ENCODE measurements around the gene MTO1. TPM values are rescaled to one million over a fixed set of nuclear protein-coding genes. Genes with fewer than 3 reads are reported as not detected.
A peak's percentile ranks its signal among the peaks of the same experiment; 100 is the strongest.
"Not testable (repeated sequence)": the region's sequence is repeated elsewhere in the genome, so short reads cannot be mapped to it uniquely, and the experiment has no call there.

Gene MTO1
- total RNA-seq, 2 donors from 2014 or later: 13.7 to 17.8 TPM

GRCh38 chr6:73516514-73517489 is 55.3 kb downstream of the MTO1 start:
- H3K4me3 ChIP-seq: no peak overlapping the region
- intact Hi-C loops (cut with DNase I): loop anchor here (5.0 kb wide), 1 partner anchor 90 kb away; no protein-coding TSS in a partner anchor

GRCh38 chr6:73518100-73518981 is 56.8 kb downstream of the MTO1 start:
- not testable (repeated sequence) for ATAC-seq, H3K27me3 ChIP-seq, H3K4me3 ChIP-seq, H3K9me3 ChIP-seq
- Histone ChIP-seq H3K4me1 (peaks cover 59% of the 10 kb centered on the region), H3K36me3 (replicated peaks in 1 of 2; ENCODE audit: insufficient read depth in 1 of 2, low read depth in 2 of 2) (peaks cover 0 to 20% of the 10 kb centered on the region in 2 donors), H3K27ac (peak overlapping the region; percentile 25 to 100 (median 68))
- DNase-seq: peak in 1 of 4 donors; percentile 8
- 7 to 10% methylated on average over 11 to 19 of the region's 19 CpGs for WGBS, 2 donors
- peak in 1 of 3 donors; percentile 2 for TF ChIP-seq POLR2A (IDR thresholded peaks at IDR 0.05)
- intact Hi-C loops (cut with DNase I): loop anchor here (5.0 kb wide), 1 partner anchor 89 kb away; no protein-coding TSS in a partner anchor

More at GRCh38 chr6:73516514-73517489, 55.3 kb downstream of the MTO1 start:
- ATAC-seq: no peak
- DNase-seq: no peak
- Histone ChIP-seq H3K9me3 (no peaks in the 10 kb centered on the region), H3K36me3 (replicated peaks in 1 of 2; ENCODE audit: insufficient read depth in 1 of 2, low read depth in 2 of 2) (peaks cover 0 to 20% of the 10 kb centered on the region in 2 donors), H3K4me1 (peaks cover 44% of the 10 kb centered on the region), H3K27ac (peak overlapping the region in 3 of 4 donors; percentile 37 to 69 (median 49)), H3K27me3 (no peaks in the 10 kb centered on the region)
- TF ChIP-seq POLR2A (IDR thresholded peaks at IDR 0.05) (peak in 1 of 3 donors; percentile 29), CTCF (IDR thresholded peaks at IDR 0.05) (no peak)
- 39 to 47% methylated on average over 4 of the region's 4 CpGs for WGBS, 2 donors

- H3K4me3 ChIP-seq: peak overlapping the region in 1 of 2 donors; percentile 97
- WGBS, 2 donors: 8% methylated on average over 7 to 8 of the region's 8 CpGs
- H3K4me1 ChIP-seq: peaks cover 62% of the 10 kb centered on the region
- H3K27ac ChIP-seq: peak overlapping the region; percentile 97 to 100 (median 100)
- peaks cover 0 to 20% of the 10 kb centered on the region in 2 donors for H3K36me3 ChIP-seq (replicated peaks in 1 of 2; ENCODE audit: insufficient read depth in 1 of 2, low read depth in 2 of 2)
- not testable (repeated sequence) for H3K27me3 ChIP-seq, DNase-seq, ATAC-seq, H3K9me3 ChIP-seq
- intact Hi-C loops (cut with DNase I): loop anchor here (5.0 kb wide), 1 partner anchor 88 kb away; no protein-coding TSS in a partner anchor
Measured at GRCh38 chr6:73518982-73519881, 57.7 kb downstream of the MTO1 start.

- no peak for TF ChIP-seq CTCF (IDR thresholded peaks at IDR 0.05)
- TF ChIP-seq POLR2A (IDR thresholded peaks at IDR 0.05): no peak
- Histone ChIP-seq H3K9me3 (no peaks in the 10 kb centered on the region), H3K27me3 (no peaks in the 10 kb centered on the region), H3K27ac (peak overlapping the region; percentile 97 to 100 (median 100)), H3K36me3 (replicated peaks in 1 of 2; ENCODE audit: insufficient read depth in 1 of 2, low read depth in 2 of 2) (peaks cover 0 to 20% of the 10 kb centered on the region in 2 donors), H3K4me1 (peaks cover 60% of the 10 kb centered on the region), H3K4me3 (peak overlapping the region; percentile 92 to 97)
- ATAC-seq: peak; percentile 16
- peak; percentile 66 to 75 (median 71) for DNase-seq
- intact Hi-C loops (cut with DNase I): loop anchor here (5.0 kb wide), 1 partner anchor 87 kb away; no protein-coding TSS in a partner anchor
- WGBS, 2 donors: 0 to 1% methylated on average over 45 to 55 of the region's 56 CpGs
Measured at GRCh38 chr6:73519926-73520687, 58.6 kb downstream of the MTO1 start.

Measured in body of pancreas (tissue), 4 donors.